RPMI8226 (cell line): ENCODE results near the gene NFIA.

Source experiments
- DNase-seq: peaks from one replicate; pipeline ENCODE4 v3.0.0-alpha.2; 2015

Gene NFIA

GRCh38 chr1:61474963-61475362 lies 392.6 kb downstream of the NFIA start:
- no peak for DNase-seq

GRCh38 chr1:61477301-61477700 lies 394.9 kb downstream of the NFIA start:
- no peak for DNase-seq

- DNase-seq: no peak
Measured at GRCh38 chr1:61480273-61480935, 398.0 kb downstream of the NFIA start.

GRCh38 chr1:61481315-61481715 lies 399.0 kb downstream of the NFIA start:
- no peak for DNase-seq

- no peak for DNase-seq
Measured at GRCh38 chr1:61482170-61482734, 399.9 kb downstream of the NFIA start.

DNA sequence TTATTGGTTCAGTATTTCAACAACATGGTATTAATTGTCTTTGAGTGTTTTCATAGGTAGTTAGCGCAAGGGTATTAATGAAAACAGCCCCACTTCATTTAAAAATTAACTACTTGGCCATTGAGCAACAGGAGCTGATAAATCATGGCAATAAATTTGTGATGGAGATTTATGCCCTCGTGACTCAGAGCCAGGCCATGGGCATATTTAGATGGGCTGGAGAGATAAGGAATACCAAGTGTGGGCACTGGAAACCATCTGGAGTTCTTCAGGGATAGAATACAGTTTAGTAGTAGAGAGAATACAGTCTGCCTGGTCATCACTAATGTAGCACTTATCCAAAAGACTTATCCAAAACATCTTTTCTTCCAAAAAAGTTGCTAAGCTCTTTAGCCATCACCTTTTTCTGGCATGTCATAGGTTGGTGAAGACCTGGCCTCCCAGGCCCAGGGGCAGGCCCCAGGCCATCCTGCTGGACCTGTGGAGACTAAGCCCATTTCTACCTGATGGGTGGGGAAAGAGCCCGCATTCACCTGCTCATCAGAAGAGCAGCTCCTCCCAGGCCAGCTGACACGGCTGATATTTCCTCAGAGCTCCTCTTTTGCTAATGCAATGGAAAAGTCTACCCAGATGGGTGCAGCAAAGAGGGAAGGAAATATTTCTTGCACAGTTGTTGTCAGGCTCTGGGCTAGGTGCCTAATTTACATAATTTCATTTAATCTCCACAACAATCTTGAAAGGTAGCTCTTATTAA lies 404.6 kb downstream of the NFIA start:
- peak; percentile 2 for DNase-seq

GRCh38 chr1:61487801-61488200 lies 405.4 kb downstream of the NFIA start:
- DNase-seq: no peak

DNA sequence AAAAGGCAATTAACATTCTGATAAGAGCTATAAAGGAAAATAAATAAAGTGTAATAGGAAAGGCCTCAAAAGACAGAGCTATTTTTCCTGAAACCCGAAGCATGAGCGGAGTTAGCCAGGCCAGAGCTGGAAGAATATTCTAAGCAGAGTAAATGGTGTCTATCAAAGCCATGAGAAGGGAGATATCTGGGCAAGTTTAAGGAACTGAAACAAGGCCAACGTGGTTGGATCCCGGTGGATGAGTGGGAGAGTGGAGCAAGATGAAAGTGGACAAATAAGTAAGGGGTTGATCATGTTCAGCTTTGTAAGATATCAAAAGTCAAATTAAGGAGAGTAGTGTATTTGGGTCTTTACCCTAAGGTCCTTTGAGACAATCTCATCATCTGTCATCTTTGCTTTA lies 408.6 kb downstream of the NFIA start:
- DNase-seq: no peak

GRCh38 chr1:61491497-61491896 lies 409.1 kb downstream of the NFIA start:
- no peak for DNase-seq

DNA sequence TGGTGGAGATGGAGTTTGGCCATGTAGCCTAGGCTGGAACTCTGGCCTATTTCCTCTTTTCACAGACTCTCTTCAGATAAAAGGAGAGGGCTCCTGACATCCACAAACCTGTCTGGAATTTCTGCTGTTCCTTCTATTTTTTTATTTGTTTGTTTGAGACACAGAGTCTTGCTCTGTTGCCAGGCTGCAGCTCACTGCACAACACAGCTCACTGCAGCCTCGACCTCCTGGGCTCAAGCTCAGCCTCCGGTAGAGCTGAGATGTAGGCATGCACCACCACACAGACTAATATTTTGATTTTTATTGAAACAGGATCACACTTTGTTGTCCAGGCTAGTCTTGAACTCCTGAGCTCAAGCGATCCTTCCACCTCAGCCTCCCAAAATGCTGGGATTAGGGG lies 411.6 kb downstream of the NFIA start:
- DNase-seq: no peak

GRCh38 chr1:61496501-61496900 lies 414.1 kb downstream of the NFIA start:
- no peak for DNase-seq

GRCh38 chr1:61497013-61497412 lies 414.7 kb downstream of the NFIA start:
- no peak for DNase-seq

GRCh38 chr1:61498342-61498741 lies 416.0 kb downstream of the NFIA start:
- DNase-seq: no peak

GRCh38 chr1:61501971-61502916 lies 419.9 kb downstream of the NFIA start:
- no peak for DNase-seq

DNA sequence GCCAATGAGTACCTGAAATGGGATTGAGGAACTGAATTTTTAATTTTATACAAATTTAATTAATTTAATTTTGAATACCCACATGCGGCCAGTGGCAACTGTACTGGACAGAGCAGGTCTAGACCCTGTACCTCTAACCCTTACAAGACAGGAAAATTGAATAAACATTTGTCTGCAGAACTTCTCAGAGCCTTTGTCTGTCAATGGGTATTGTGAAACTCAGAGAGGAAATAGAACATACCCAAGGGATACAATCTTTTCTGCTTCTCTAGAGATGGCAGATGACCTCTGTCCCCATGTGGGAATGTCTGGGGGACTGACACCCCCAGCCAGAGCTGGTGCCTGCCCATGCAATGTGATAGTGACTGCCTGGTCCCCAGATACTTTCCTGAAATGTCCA lies 421.9 kb downstream of the NFIA start:
- no peak for DNase-seq

- DNase-seq: no peak
Measured at GRCh38 chr1:61504852-61505390, 422.6 kb downstream of the NFIA start.

GRCh38 chr1:61506236-61506635 lies 423.9 kb downstream of the NFIA start:
- DNase-seq: no peak

DNA sequence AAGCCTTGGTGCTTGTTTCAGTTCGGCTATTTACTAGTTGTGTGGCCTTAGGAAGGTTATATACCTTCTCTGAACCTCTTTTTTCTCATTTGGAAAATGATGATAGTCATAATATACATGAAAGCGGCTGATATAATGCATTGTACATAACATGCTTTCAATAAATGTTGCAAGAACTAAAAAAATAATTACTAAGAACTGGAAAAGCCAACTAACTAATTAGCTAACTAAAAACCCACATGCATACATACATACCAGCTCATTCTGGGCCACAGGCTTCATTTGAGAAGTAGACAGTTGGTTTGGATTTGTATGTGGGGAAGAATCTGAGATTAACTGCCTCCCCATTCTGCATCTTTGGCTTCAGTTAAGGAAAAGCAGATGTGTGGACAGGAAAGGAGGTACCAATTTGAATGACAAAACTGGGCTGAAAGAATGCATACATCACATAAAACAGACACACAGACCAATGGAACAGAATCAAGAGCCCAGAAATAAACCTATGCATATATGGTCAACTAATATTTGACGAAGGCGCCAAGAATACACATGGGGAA lies 424.7 kb downstream of the NFIA start:
- DNase-seq: no peak
